IPS DF 6.9 (cell line): ENCODE results near the gene GTPBP6.
"Not testable (repeated sequence)": the region's sequence is repeated elsewhere in the genome, so short reads cannot be mapped to it uniquely, and the experiment has no call there.

Experiments used
- DNase-seq: peaks from one replicate; pipeline ENCODE4 v3.0.0-alpha.2; 2013; ENCODE audit warnings: low read depth, low spot score
- H3K27ac ChIP-seq: one replicate; pipeline ENCODE4 v1.5.1; 2013; ENCODE audit warnings: low read length, control low read depth
- H3K27me3 ChIP-seq: 2 replicates; pipeline ENCODE4 v1.6.1; 2013; ENCODE audit warnings: mild to moderate bottlenecking, low read length; ENCODE audit not compliant: control insufficient read depth, insufficient read depth
- H3K36me3 ChIP-seq: 2 replicates; pipeline ENCODE4 v1.6.1; 2013; ENCODE audit warnings: low read length; ENCODE audit not compliant: control insufficient read depth, insufficient read depth
- H3K4me1 ChIP-seq: 2 replicates; pipeline ENCODE4 v1.6.1; 2013; ENCODE audit warnings: low read length; ENCODE audit not compliant: control insufficient read depth, insufficient read depth
- H3K4me3 ChIP-seq: 2 replicates; pipeline ENCODE4 v1.5.1; 2013; ENCODE audit warnings: mild to moderate bottlenecking, low read length
- H3K9me3 ChIP-seq: 2 replicates; pipeline ENCODE4 v1.6.1; 2013; ENCODE audit warnings: low read length, inconsistent platforms; ENCODE audit not compliant: control insufficient read depth, insufficient read depth
- WGBS: extraction: QIAGEN DNeasy Blood & Tissue Kit; methylation state at CpG from one replicate; pipeline ENCODE4 v1.1.7; 2013; ENCODE audit warnings: mixed read lengths, missing lambda C conversion rate; ENCODE audit not compliant: insufficient read length, insufficient coverage; 5-methylcytosine and 5-hydroxymethylcytosine counted together

The GTPBP6 gene

DNA sequence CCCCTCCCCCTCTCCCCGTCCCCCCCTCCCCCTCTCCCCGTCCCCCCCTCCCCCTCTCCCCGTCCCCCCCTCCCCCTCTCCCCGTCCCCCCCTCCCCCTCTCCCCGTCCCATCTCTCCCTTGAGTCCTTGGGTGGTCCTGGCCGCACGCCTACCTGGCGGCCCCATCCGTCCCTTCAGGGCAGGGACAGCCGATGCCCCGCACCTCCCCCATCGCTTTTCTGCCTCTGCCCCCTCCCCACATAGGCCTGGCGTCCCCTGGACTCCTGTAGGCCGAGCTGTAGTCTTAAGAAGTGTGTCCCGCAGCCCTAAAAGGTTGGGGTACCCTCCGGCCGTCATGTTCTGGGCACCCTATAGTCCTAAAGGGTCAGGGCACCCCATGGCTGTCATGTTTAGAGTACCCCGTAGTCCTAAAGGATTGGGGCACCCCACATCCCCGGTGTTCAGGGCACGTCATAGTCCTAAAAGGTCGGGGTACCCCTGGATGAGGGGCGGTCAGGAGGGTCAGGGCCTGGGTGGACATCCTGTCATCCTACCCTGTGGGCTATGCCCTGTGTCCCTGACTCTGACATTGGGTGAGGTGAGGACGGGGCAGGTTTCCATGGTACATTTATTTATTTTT lies 10.8 kb upstream of the GTPBP6 start:
- no peak for DNase-seq
- H3K9me3 ChIP-seq: no peaks in the 10 kb centered on the region
- WGBS: no CpG with 5 or more reads among the region's 23 CpGs
- H3K27ac ChIP-seq: no peak overlapping the region
- H3K4me1 ChIP-seq: peaks cover 3% of the 10 kb centered on the region; the same call in 1 of the 2 replicates
- no peak overlapping the region for H3K4me3 ChIP-seq
- no peaks in the 10 kb centered on the region for H3K27me3 ChIP-seq
- H3K36me3 ChIP-seq: peaks cover 6% of the 10 kb centered on the region; the same call in 1 of the 2 replicates

DNA sequence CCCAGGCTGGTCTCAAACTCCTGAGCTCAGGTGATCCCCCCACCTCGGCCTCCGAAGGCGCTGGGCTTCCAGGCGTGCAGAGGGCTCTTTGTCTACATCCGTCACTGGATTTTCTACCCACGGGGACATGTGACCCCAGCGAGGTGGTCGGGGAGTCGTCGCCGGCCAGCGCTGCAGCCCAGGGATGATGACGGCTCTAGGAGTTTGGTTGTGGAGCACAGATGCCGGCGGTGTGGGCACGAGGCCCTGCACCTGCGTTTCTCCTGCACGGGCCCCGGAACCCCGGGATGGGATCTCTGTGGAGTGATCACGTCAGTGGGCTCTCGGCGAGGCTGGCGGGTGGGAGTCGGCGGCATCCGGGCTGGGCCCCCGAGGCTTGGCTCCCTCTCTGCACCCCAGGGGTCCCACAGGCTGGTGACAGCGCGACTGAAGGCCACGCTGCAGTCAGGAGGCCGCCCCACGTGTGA lies 9.1 kb upstream of the GTPBP6 start:
- no peaks in the 10 kb centered on the region for H3K9me3 ChIP-seq
- no CpG with 5 or more reads among the region's 33 CpGs for WGBS
- no peak overlapping the region for H3K4me3 ChIP-seq

DNA sequence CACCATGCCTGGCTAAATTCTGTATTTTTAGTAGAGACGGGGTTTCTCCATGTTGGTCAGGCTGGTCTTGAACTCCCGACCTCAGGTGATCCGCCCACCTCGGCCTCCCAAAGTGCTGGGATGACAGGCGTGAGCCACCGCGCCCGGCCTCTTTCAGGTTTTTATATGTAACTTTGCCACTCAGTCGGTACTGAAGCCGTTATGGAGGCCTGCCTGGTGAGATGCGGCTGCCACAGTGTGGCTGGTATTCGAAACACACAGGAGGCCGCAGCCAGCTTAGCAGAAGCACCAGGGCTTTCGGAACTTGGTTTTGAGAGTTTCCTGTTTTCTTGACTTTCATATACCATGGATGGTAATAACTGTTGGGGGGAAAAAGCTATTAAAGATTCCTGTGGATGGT lies 6.1 kb upstream of the GTPBP6 start:
- not testable (repeated sequence) for H3K36me3 ChIP-seq, H3K9me3 ChIP-seq, DNase-seq, H3K4me1 ChIP-seq, H3K27ac ChIP-seq, H3K4me3 ChIP-seq, H3K27me3 ChIP-seq
- whole genome bisulfite sequencing: no CpG with 5 or more reads among the region's 14 CpGs

More for the DNA sequence above, 9.1 kb upstream of the GTPBP6 start:
- no peaks in the 10 kb centered on the region; the same call in 1 of the 2 replicates for H3K36me3 ChIP-seq
- H3K27ac ChIP-seq: no peak overlapping the region
- no peaks in the 10 kb centered on the region for H3K27me3 ChIP-seq
- peaks cover 3% of the 10 kb centered on the region; the same call in 1 of the 2 replicates for H3K4me1 ChIP-seq
- no peak for DNase-seq

DNA sequence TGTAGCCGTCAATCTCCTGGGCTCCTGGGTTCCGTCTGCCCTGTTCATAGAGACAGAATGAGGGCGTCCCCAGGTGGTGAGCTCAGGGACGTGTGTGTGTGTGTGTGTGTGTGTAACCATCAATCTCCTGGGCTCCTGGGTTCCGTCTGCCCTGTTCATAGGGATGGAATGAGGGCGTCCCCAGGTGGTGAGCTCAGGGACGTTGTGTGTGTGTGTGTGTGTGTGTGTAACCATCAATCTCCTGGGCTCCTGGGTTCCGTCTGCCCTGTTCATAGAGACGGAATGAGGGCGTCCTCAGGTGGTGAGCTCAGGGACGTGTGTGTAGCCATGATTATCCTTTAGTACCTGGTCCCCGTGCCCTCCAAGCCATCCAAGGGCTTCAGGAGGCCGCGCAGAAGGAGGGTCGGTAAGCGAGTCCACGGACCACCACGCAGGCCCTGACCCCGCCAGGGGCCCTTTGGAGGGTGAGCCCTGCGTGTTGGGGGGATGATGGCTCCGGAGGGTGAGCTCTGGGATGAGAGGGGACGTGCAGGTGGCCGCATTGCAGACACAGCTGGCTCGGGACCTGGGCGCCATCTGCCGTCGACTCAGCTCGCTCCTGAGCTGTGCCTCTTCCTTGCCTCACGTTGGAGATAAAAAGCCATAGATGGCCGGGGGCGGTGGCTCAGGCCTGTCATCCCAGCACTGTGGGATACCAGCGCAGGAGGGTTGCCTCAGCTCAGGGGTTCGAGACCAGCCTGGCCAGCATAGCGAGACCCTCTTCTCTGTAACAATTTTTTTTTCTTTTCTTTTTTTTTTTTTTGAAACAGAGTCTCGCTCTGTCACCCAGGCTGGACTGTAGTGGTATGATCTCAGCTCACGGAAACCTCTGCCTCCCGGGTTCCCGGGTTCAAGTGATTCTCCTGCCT lies 5.4 kb upstream of the GTPBP6 start:
- Histone ChIP-seq H3K4me1 (no peaks in the 10 kb centered on the region), H3K9me3 (no peaks in the 10 kb centered on the region), H3K36me3 (no peaks in the 10 kb centered on the region), H3K4me3 (no peak overlapping the region), H3K27ac (no peak overlapping the region), H3K27me3 (no peaks in the 10 kb centered on the region)
- DNase-seq: no peak
- no CpG with 5 or more reads among the region's 38 CpGs for WGBS

DNA sequence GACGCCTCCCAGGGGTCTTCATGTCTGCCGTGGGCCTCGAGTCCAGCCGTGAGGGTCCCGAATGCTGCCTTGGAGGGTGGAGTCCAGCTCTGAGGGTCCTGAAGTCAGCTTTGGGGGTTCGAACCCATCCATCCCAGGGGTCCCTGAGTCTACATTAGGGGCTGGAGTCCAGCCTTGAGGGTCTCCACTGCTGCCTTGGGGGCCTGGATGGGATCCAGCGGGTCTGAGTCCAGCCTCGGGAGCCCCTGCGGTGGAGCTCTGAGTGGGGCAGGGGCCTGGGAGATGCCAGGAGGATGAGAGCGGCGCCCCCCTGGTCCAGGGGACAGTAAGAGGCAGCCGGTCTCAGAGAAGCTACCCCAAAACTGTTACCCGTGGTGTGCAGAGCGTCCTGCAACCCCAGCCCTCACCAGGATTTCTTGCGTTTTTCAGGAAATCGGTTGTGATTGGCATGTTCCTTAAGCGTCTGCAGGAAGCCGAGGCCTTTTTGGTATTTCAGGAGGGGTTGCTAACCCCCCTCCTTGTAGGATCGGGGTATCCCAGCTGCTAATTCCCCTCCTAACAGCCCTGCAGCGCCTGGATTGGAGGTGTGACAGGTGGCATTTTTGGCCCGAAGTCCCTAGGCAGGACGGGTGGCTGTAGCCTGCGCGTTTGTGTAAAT lies 1.7 kb upstream of the GTPBP6 start:
- Histone ChIP-seq H3K27me3 (no peaks in the 10 kb centered on the region), H3K9me3 (no peaks in the 10 kb centered on the region), H3K27ac (no peak overlapping the region), H3K4me3 (peak overlapping the region; percentile 75; the same call in 1 of the 2 replicates), H3K4me1 (no peaks in the 10 kb centered on the region), H3K36me3 (peaks cover 8% of the 10 kb centered on the region)
- DNase-seq: no peak
- no CpG with 5 or more reads among the region's 24 CpGs for WGBS

DNA sequence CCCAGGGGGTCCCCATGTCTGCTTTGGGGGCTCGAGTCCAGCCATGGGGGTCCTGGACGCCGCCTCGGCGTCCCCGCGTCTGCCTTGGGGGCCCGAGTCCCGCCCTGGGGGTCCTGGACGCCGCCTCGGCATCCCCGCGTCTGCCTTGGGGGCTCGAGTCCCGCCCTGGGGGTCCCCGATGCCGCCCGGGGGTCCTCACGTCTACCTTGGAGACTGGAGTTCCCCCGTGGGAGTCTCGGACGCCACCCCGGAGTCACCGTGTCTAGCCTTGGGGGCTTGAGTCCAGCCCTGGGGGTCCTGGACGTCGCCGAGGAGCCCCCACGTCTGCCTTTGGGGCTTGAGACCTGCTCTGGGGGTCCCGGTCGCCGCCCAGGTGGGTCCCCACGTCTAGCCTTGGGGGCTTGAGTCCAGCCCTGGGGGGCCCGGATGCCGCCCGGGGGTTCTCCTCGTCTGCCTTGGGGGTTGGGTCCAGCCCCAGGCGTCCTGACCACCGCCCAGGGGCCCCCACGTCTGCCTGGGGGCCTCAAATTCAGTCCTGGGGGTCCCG lies 1.1 kb upstream of the GTPBP6 start:
- Histone ChIP-seq H3K9me3 (no peaks in the 10 kb centered on the region), H3K27me3 (no peaks in the 10 kb centered on the region), H3K36me3 (peaks cover 14% of the 10 kb centered on the region), H3K4me1 (no peaks in the 10 kb centered on the region), H3K4me3 (peak overlapping the region; percentile 75), H3K27ac (no peak overlapping the region)
- whole genome bisulfite sequencing: no CpG with 5 or more reads among the region's 41 CpGs
- no peak for DNase-seq

DNA sequence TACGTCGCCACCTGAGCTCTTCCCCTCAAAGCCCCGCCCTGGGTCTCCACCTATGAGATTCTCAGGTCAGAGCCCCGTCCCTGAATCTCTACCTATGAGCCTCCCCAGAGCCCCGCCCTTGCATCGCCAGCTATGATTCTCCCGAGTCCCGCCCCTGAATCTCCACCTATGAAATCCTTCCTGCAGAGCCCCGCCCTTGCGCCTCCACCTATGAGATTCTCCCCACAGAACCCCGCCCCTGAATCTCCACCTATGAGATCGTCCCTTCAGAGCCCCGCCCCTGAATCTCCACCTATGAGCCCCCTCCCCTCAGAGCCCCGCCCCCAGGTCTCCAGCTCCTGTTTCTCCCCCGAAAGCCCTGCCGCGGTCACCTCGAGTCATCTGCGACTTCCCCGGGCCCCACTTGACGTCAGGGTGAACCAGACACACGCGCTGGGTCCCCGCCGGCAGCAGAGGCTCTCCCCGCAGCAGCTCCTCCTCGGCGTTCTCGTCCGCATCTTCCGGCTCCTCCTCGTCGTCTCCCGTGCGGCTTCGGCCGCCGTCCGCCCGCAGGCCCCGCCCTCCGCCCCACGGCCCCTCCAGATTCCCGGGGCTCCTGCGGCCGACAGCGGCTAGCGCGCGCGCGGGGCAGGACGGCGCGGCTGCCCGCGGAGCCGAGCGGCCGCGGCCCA lies 393 bp downstream of the GTPBP6 start:
- Histone ChIP-seq H3K27me3 (no peaks in the 10 kb centered on the region), H3K9me3 (no peaks in the 10 kb centered on the region), H3K36me3 (peaks cover 20% of the 10 kb centered on the region), H3K4me1 (no peaks in the 10 kb centered on the region), H3K4me3 (peak overlapping the region; percentile 82), H3K27ac (no peak overlapping the region)
- no CpG with 5 or more reads among the region's 61 CpGs for WGBS
- peak; percentile 96 for DNase-seq

DNA sequence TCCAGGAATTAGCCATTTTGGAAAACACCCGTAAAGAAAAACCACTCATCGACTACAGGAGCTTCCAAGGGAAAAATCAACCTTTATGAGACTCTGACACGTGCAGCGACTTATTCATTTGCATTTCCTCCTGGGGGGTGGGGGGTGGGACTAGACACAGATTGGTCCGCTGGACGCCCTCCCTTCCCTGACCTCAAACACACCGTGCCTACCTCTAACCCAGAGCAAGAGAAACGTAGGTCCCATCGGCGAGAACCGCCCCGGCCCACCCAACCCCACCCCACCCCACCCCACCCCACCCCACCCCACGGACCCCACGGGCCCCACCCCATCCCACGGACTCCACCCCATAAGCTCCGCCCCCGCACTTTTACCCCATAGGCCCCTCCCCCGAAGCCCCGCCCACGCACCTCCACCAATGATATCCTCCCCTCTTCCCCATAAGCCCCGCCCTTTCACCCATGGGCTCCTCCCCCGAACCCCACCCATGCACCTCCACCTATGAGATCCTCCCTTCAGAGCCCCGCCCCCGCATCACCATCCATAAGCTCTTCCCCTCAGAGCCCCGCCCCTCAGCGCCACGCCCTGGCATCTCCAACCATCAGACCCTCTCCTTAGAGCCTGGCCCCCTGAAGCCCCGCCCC lies 1.1 kb downstream of the GTPBP6 start:
- Histone ChIP-seq H3K27ac (no peak overlapping the region), H3K4me3 (no peak overlapping the region), H3K36me3 (peaks cover 26% of the 10 kb centered on the region), H3K27me3 (no peaks in the 10 kb centered on the region), H3K9me3 (no peaks in the 10 kb centered on the region), H3K4me1 (no peaks in the 10 kb centered on the region)
- no CpG with 5 or more reads among the region's 28 CpGs for WGBS
- DNase-seq: no peak

DNA sequence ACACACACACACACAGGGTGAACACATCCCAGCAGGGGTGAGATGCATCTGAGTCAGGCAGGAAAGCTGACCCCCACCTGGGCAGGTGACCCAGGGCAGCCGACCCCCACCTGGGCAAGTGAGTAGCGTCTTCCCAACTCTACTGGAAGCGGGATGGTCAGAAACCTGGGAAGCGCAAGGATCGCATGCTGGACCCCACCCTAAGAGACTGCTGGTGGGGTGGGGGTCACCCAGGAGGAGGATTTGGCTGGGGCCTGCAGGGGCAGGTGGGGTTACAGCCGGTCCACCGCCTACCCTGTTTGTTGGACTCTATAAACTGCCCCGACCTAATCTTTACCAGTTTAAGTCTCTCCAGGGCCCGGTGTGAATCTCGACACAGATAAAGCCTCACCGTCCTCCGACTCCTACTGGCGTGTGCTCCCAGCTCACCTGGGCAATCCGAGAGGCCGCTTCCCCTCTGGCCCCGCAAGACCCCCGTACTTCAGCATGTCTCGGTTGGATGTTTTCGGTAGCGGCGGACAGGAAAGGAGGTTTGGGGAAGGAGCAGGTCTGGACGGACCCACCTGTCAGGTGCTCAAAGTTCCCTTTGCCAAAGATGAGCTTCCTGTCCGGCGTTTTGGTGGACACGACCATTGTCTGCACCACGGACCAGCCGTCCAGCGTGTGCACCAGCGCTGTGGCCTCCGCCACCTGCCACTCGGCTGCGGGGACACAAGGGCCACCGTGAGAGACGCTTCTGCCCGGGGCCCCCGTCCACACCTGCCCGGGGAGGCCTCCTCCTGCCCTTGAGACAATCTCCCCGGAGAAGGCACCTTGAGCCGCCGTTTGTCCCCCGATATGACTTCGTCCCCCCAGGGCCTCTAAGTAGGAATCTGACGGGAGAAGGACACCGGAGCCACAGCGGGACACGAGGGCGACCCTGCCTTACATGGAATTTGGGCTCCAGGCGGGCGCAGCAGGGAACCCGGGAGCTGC lies 2.0 kb downstream of the GTPBP6 start:
- no peak overlapping the region for H3K4me3 ChIP-seq
- H3K36me3 ChIP-seq: peaks cover 35% of the 10 kb centered on the region
- H3K4me1 ChIP-seq: no peaks in the 10 kb centered on the region
- H3K27me3 ChIP-seq: no peaks in the 10 kb centered on the region
- no peaks in the 10 kb centered on the region for H3K9me3 ChIP-seq
- no peak for DNase-seq
- WGBS: no CpG with 5 or more reads among the region's 50 CpGs
- H3K27ac ChIP-seq: no peak overlapping the region
